ENCODE measurements around the gene CREBL2.
A peak's percentile ranks its signal among the peaks of the same experiment; 100 is the strongest.
"Not testable (repeated sequence)": the region's sequence is repeated elsewhere in the genome, so short reads cannot be mapped to it uniquely, and the experiment has no call there.

The CREBL2 gene

DNA sequence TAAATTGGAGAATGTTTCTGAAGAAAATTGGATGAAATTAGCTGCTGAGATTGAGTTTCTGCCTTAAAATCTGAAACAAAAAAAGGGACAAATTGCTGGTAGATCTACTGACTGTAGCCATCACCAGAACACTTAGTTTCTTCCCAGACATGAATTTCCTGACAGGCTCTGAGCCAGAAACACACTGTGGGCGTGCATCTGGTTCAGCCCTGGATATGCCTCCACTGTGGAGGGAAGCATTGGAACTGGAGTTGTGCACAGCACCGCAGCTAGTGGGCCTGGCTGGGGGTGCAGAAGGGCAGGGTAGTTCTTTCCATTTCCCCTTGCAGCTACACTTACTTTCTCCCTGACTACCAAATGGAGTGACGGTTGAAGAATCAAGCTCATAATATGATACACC is 31.2 kb downstream of the CREBL2 start:
- no peak for DNase-seq

DNA sequence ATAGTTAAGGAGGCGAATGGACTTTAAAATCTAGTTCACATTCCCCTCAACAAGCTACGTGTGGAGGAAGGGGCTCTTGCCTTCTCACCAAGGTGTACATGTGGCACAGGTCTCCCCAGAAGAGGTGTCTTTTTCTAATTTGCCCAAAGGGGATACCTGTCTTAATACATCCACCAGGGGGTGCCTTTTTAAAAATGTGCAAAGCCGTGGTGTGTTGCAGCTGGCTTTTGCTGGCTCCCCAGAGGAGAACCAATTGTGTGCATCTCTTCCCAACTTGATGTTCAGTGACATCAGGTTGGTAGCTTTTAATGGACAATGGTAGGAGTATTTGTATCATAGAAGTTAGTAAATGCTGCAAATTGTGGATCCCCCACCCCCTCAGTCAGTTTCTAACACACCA is 33.8 kb downstream of the CREBL2 start:
- DNase-seq, result no peak

DNA sequence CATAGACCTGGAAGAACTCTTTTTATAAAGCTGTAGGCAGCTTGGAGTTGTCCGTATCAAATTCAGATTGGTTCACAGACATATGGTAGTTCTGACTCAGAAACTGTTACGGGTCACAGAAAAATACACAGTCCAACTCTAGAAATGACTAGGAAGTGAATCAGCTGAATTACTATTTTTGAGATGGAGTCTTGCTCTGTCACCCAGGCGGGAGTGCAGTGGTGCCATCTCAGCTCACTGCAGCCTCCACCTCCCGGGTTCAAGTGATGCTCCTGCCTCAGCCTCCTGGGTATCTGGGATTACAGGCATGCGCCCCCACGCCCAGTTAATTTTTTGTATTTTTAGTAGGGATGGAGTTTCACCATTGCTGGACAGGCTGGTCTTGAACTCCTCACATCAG is 34.3 kb downstream of the CREBL2 start:
- not testable (repeated sequence) for DNase-seq

DNA sequence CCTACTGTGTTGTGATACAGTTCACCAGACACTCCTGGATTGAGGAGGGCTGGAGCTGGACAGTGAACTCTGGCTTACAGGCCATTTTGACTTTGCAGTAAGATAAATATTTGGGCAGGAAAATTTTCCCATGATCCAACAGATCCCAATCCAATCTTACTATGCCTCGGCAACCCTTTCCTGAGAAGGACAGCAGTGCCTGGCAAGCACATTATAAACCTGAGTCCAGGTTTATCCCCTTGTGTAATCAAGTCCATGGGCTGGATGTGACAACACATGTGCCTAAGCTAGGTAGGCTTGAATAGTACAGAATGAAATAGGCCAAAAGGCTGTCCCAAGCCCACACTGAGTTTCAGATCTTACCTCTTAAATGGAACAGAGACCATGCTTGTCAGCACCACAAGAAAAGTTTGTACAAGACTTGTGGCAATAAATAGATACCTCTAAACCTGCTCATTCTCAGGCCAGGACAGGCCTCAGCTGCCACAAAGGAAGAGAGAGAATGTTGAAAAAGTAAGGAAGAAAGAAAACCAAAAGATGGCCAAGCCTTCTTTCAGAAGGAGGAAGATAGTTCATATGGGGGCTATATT is 34.9 kb downstream of the CREBL2 start:
- DNase-seq, result no peak

DNA sequence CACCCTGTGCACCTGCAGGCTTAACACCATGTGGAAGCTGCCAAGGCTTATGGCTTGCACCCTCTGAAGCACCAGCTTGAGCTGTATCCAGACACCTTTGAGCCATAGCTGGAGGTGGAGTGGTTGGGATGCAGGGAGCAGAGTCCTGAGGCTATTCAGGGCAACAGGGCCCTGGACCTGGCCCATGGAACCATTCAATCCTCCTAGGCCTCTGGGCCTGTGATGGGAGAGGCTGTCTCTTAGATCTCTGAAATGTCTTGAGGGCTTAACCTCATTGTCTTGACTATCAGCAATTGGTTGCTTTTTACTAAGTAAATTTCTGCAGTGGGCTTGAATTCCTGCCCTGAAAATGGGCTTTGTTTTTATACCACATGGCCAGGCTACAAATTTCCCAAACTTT is 36.6 kb downstream of the CREBL2 start:
- DNase-seq, result no peak

DNA sequence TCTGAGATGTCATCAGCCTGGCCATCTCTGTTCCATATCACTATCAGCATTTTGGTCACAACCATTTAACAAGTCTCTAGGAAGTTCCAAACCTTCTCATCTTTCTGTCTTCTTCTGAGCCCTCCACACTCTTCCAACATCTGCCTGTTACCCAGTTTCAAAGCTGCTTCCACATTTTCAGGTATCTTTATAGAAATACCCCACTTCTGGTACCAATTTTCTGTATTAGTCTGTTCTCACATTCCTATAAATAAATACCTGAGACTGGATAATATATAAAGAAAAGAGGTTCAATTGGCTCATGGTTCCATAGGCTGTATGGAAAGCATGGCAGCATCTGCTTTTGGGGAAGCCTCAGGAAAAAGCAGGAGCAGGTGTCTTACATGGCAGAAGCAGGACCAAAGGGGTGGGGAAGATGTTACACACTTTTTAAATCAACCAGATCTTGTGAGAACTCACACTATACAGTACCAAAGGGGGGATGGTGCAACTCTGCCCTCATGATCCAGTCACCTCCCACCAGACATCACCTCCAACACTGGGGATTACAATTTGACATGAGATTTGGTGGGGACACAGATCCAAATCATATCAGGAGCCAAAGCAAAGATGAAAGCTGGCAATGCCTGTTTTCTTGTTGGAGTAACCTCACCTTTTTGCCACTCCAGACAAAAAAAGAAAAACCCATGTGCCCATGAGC is 37.4 kb downstream of the CREBL2 start:
- no peak for DNase-seq

DNA sequence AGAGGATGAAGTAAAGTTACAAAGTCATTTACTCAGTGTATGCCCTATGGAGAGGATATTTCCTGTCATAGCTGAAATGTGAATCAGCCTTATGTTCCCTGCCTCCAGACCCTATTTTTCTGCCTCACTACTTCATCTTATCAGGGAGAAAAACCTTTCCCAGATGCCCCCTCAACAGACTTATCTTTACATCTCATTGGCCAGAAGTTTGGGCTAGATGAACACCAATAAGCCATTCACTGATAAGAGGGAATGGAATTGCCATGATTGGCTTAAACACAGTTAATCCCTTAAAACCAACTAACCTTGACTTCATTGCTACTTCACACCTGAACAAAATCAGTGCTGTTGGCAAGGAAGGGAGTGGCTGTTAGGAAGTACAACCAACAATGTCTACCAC is 40.1 kb downstream of the CREBL2 start:
- DNase-seq, result no peak

DNA sequence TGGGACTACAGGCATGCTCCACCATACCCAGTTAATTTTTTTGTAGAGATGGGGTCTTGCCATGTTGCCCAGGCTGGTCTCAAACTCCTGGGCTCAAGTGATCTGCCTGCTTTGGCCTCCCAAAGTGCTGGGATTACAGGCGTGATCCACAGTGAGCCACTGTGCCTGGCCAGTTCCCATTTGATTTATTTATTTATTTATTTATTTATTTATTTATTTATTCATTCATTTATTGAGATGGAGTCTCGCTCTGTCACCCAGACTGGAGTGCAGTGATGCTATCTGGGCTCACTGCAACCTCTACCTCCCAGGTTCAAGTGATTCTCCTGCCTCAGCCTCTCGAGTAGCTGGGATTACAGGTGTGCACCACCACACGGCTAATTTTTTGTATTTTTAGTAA is 41.0 kb downstream of the CREBL2 start:
- not testable (repeated sequence) for DNase-seq

DNA sequence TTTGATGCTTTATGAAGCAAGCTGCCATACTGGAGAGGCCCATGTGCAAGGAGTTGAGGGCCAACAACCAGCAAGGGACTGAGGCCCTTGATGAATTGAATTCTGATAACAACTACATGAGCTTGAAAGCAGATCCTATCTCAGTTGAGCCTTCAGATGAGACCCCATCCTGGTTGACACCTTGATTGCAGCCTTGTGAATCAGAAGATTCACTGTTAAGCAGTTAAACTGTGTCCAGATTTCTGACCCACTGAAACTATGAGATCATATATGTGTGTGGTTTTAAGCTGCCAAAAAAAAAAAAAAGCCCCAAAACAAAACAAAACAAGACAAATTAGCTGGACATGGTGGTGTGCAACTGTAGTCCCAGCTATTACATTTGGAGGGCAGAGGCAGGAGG is 42.2 kb downstream of the CREBL2 start:
- DNase-seq, result no peak

DNA sequence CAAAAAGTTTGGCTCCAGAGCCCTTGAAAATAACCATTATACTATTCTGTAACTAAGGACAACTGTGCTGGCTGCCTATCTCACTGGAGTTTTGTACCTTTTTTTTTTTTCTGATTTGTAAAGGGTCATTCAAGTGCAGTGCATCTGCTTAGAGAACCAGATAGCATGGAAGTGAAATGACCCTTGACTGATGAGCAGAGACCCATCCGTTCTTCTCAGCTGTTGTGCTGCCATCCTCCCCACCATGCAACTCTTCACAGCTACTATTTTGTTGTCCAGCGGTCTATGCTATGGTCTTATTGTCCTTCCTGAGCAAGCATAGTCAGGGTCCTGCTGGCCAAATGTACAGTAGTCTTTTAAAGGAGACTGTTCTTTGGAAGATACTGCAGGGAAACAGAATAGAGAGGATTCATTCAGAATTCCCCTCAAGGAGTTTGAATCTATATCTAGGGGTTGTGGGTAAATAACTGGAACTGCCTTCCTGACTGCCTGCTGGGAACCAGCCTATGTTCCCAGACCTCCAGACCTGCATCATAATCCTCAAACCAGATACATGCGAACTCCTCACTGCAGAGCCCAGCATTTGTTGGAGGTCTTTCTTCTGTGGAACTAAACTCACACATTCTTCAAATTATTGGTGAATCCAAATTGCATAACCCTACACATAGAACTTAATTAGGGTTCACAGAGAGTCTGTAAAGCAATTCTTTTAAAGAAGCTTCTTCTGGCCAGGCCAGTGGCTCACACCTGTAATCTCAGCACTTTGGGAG is 43.2 kb downstream of the CREBL2 start:
- DNase-seq, result no peak

DNA sequence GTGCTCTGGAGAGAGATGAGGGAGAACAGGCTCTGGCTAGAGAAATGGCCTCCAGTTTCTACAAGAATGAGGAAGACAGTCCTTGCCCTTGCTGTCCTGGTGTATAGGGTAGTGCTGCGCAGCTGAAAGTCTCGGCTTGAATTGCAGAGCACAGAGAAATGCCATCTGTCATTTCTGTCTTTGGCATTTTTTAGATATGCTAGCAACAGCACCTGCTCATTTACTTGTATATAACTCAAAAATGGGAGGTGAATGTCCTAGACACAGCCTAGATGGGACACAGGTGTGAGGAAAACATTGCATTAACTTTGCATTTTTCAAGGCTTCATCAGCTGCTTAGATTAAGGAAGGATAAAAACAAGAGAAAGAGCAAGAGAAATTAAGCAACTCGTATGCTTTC is 48.5 kb downstream of the CREBL2 start:
- peak; percentile 14 for DNase-seq

DNA sequence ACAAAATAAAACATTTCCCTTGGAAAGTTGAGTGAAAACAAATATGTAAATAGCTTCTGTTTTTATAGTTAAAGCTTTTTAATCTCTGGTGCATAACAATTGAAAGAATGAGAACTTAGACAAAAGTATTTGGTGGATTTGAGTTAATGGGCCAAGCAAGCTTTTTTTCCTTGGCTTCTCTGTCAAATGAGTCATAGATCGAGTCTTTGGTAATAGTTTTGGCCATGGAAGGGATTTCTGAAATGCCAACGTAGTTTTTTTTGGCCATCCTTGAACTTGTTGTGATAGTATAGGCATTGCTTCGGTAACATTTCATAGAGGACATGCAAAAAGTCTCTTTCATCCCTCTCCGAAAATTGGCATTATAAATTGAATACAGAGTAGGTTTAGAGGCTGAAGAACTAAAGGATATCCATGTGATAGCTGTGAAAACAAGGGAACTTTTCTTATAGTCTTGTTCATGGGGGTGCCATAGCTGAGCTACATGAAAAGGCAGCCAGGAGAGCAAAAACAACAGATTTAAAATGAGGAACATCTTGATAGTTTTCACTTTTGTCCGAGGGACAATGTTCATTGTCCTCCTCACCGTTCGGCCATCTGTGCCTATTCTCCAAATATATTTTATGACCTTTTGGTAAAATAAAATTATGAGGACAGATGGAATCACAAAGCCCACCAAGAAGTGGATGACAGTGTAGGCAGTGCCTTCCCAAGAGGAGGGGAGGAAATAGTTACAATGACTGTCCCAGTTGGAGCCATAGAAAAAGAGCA is 49.6 kb downstream of the CREBL2 start:
- DNase-seq, result no peak

DNA sequence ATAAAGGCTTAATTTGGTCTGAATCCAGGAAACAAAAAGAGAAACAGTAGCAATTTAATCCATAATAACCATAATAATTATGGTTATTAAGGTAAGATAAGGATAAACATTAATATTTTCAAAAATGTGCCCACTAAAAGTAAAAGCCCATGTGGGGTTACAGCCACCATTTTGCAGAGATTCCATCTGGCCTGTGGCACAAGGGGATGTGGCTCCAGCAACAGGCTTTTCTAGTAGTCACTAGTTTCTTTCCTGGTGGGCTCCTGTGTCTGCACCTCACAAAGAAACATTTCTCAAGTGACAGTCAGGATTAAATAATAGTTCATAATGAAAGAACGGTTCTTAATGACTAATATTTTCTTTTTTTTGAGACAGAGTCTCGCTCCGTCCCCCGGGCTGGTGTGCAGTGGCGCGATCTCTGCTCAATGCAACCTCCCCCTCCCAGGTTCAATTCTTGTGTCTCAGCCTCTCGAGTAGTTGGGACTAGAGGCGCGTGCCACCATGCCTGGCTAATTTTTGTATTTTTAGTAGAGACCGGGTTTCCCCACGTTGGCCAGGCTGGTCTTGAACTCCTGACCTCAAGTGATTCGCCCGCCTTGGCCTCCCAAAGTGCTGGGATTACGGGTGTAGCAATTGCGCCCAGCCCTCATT is 52.1 kb downstream of the CREBL2 start:
- DNase-seq, result no peak

DNA sequence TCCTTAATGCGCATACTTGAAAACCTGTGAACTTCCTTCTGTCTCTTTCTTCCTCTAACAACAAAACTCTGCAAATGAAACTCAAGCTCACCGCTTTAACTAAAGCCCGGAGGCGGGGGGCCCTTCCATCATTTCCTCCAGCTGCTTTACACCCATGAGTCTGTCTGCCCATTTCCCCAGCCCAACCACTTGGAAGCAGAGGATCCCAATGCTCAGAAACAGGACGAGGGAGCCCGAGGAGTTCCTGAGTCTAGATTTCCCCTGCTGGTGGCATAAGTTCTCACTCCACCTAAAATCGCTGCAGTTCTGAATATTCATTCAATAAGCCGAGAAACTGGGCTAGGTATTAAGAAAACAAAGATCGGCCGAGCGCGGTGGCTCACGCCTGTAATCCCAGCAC is 53.5 kb downstream of the CREBL2 start:
- no peak for DNase-seq

DNA sequence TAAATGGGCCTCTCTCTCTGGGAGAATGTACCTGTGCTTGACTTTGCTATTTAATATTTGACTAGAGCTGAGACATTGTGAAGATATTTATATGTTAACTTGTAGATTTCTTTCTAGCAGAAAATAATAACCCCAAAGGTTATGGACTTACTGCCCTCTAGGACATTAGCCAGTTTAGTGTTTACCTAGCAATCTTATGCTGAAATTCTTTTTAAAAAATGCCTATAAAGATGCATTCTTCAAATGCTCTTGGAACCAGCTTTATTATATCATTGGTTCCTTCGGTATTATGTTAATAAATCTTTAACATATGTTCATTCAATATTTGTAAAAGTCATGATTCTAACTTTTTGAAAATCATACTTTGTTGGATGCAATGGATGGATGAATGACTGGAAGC is 56.3 kb downstream of the CREBL2 start:
- no peak for DNase-seq

DNA sequence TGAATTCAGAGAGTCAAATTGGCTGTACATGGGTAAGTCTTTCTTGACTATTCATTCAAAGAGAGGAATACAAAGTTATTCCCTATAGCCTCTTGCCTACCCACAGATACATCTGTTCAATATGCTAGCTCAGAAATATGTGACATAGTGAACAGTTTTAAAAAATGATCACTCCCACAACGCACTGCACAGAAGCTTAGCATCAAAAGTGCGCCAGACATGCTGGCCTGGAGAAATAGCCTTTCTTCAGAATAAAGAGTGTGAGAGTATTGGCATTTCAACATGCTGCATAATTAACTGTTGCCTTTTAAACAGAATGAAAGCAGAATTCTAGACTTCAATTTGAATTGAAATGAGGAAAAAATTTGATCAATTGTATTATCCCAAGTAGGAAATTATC is 57.3 kb downstream of the CREBL2 start:
- no peak for DNase-seq

DNA sequence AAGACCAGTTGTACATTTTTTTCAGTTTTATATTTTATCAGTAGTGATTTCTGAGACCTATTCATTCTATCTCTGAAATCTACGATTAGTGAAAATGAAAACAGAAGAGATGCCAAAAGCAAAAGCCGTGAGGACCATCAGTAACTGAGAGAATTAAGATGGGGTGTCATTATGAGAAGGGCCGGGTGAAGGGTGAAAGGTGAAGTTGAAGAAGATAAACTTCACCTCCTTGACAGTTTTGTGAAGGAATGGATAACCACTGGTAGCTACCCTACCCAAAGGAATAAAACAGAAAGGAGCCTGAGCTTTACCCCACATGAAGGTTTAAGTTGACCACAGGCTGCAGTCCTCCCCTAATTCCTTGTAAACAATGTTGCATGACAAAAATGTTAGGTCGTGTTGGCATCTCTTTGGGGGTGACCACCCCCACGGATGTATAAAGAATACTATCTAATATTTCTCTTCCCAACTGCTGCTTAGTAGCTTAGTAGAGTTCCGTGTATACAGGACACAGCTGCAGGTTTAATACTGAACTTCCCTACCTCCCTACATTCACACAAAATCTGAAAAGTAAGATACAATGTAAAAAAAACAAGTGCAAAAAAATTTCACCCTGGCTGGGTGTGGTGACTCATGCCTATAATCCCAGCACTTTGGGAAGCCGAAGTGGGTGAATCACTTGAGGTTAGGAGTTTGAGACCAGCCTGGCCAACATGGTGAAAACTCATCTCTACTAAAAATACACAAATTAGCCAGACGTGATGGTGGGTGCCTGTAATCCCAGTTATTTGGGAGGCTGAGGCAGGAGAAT is 60.4 kb downstream of the CREBL2 start:
- DNase-seq, result no peak

DNA sequence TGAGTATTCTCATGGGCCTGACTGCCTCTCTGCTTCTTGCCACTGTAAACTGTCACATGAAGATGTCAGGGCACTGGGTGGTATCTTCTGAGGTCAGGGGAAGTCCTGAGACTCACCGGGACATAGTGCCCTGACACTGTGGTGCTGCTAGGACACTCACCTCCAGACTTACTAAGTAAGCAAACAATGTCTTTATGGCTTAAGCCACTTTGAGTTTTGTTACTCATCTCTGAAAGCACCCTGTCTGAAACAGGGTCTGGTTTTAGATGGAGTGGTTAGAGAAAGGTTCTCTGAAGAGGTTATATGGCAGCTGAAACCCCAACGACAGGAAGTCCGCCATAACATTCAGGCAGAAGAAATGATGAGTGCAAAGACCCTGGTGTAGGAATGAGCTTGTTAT is 61.6 kb downstream of the CREBL2 start:
- DNase-seq, result no peak

DNA sequence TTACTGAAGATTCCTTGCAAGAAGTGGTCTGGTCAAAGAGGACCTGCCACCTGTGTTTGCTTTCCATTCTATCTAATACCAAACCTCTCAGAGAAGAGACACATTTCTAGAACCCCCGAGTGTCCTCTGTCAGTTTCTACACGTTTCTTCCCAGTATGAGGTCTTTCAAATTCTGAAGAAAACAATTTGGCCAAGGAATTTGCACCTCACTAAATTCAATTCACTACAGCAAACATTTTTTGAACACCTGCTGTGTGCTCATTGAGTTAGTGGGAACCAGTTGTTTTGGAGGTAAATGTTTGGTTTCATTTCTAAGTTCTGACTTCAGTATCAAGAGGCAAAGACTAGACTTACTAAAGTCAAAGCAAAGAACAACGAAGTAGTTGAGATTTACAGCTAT is 64.9 kb downstream of the CREBL2 start:
- no peak for DNase-seq

DNA sequence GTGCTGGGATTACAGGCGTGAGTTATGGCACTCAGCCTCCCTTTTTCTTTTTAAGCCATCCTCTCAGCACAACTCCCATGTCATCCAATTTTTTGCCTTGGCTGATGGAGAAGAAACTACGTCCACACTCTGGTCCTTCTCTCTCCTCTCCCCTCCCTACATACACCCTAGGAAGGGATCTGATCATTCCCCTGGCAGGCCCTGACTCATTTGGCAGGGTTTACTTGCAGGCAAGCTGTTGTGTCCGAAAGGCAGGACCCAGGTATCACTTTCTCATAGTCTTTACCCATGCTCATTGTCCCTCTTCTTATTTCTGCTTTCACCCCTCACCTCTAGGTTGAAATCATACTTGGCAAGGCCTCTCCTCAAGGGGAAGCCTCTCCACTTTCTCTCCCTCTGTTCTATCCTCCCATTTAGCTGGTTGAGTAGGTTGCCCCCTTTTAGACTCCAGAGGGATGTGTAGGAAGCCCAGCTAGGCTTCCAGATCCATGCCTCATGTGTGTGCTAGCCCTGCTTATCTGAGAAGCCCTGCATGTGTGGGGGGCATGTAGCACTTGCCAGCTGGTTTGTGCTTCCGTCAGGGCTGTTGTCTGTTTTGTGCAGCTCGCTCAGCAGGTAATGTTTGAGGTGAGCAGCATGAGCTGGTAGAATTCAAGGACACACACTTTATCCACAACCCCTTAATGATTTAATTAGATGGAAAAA is 69.5 kb downstream of the CREBL2 start:
- no peak for DNase-seq

DNA sequence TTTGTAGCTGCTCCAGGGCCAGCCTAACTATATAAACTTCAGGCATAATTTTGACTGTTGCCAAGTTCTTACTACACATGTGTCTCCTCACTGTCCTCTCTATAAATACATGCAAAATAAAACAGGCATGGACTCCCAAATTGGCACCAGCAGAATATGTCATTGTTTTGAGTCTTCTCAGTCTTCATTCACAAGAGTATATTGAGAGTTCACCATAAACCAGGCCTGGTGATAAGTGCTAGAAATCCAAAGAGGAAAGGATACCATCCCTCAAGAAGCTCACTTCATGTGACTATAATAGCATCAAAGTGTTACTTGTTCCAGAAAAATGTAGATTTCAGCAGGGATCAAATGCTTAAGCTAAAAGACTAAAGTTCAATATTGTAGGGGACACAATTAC is 70.6 kb downstream of the CREBL2 start:
- DNase-seq, result no peak
